Ishikawa (cell line): ENCODE results near the gene ZNF212.

Experiments
- CEBPB ChIP-seq: IDR thresholded peaks from 2 replicates; pipeline ENCODE4 v1.6.1; 2012
- CREB1 ChIP-seq: IDR thresholded peaks from 2 replicates; pipeline ENCODE4 v1.6.1; 2012; ENCODE audit warnings: low read depth
- MAX ChIP-seq: IDR thresholded peaks from 2 replicates; pipeline ENCODE4 v1.6.1; 2012
- TEAD4 ChIP-seq: IDR thresholded peaks from 2 replicates; pipeline ENCODE4 v1.6.1; 2012
- YY1 ChIP-seq: IDR thresholded peaks from 2 replicates; pipeline ENCODE4 v1.6.1; 2012; ENCODE audit warnings: low read depth

- TF ChIP-seq CEBPB (no peak), CREB1 (no peak), YY1 (peak; percentile 86), TEAD4 (no peak), MAX (peak; percentile 43)
These were observed 44.0 kb upstream of the ZNF212 start, which contains the start of gene ZNF282 for GRCh38 chr7:149195180-149196150.
